Gastrocnemius medialis (tissue), 4 donors: ENCODE results near the gene UTF1.

ENCODE experiments used
- CTCF ChIP-seq, 5 experiments: fragments of 450-650 bp in 3 of 5; fragments of 200-600 bp in 2 of 5; sonication (generic) in 2 of 5; IDR thresholded peaks in 4 of 5; conservative IDR thresholded peaks in 1 of 5; 1 replicate in 4 of 5; 2 replicates in 1 of 5; pipeline ENCODE4 v1.5.1; 2016 to 2019; ENCODE audit warnings: antibody characterized with exemption in 5 of 5, mild to moderate bottlenecking in 3 of 5, moderate library complexity in 3 of 5
- POLR2A ChIP-seq, 2 donors: fragments of 450-650 bp; IDR thresholded peaks; one replicate each; pipeline ENCODE4 v1.6.1; 2017; ENCODE audit warnings: antibody characterized with exemption in 2 of 2, mild to moderate bottlenecking in 2 of 2, moderate library complexity in 2 of 2

- TF ChIP-seq CTCF (IDR thresholded peaks at IDR 0.05 in 4 of 5, conservative IDR thresholded peaks at IDR 0.05 in 1 of 5) (no peak), POLR2A (IDR thresholded peaks at IDR 0.05) (no peak)
Observed at GRCh38 chr10:133263674-133264073, 33.7 kb downstream of the UTF1 start.
